ENCODE results near the gene CCDC182.

The CCDC182 gene

DNA sequence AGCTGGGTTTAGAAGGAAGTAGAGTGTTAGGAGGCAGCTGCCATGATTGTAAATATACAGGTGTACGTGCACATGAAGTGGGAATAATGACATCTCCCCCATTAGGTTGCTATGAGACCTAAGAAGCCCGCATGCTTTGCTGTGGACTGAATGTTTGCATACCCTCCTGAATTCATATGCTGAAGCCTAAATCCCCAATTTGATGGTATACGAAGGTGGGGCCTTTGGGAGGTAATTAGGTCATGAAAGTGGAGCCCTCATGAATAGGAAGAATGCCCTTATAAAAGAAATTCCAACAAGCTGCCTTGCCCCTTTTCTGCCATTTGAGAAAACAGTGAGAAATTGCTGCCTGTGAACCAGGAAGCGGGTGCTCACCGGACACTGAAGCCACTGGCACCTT lies 44.0 kb downstream of the CCDC182 start:
- DNase-seq (ENCODE audit: low read depth) = no peak
- no peak for TF ChIP-seq POLR2A (IDR thresholded peaks at IDR 0.05; ENCODE audit: extremely low read depth, insufficient read length)
- TF ChIP-seq MYC (IDR thresholded peaks at IDR 0.05; ENCODE audit: low read depth, low read length) = no peak
- TF ChIP-seq, protein P1, sequence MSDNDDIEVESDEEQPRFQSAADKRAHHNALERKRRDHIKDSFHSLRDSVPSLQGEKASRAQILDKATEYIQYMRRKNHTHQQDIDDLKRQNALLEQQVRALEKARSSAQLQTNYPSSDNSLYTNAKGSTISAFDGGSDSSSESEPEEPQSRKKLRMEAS (IDR thresholded peaks at IDR 0.05; ENCODE audit: low read depth, low read length) = no peak
- TF ChIP-seq, protein P2, sequence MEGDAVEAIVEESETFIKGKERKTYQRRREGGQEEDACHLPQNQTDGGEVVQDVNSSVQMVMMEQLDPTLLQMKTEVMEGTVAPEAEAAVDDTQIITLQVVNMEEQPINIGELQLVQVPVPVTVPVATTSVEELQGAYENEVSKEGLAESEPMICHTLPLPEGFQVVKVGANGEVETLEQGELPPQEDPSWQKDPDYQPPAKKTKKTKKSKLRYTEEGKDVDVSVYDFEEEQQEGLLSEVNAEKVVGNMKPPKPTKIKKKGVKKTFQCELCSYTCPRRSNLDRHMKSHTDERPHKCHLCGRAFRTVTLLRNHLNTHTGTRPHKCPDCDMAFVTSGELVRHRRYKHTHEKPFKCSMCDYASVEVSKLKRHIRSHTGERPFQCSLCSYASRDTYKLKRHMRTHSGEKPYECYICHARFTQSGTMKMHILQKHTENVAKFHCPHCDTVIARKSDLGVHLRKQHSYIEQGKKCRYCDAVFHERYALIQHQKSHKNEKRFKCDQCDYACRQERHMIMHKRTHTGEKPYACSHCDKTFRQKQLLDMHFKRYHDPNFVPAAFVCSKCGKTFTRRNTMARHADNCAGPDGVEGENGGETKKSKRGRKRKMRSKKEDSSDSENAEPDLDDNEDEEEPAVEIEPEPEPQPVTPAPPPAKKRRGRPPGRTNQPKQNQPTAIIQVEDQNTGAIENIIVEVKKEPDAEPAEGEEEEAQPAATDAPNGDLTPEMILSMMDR (IDR thresholded peaks at IDR 0.05; ENCODE audit: low read depth, low read length) = no peak
- no peak overlapping the region for H3K4me3 ChIP-seq (ENCODE audit: low read depth, low read length)

DNA sequence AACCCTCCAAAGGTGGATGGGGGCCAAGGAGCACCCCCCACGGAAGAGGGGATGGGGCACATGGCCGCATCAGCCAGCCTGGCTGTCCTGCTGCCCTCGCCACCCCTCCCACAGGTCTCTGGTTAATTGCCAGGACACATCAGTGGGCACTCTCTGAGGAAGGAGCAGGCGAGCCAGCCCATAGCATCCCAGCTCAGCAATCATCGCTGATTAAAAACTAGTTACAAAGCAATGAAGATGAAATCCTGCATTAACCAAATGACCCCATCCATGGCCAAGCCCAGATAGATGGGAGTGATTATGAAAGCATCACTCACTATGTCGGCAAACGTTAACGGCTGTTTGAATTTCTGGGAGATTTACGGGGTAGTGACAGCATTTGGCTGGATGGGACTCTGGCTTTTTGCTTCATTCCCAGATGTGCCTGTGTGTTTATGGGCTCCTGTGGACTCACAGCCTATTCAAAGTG lies 45.3 kb downstream of the CCDC182 start:
- no peak for DNase-seq (ENCODE audit: low read depth)
- TF ChIP-seq, protein P1 (IDR thresholded peaks at IDR 0.05; ENCODE audit: low read depth, low read length) = no peak
- TF ChIP-seq POLR2A (IDR thresholded peaks at IDR 0.05; ENCODE audit: extremely low read depth, insufficient read length) = no peak
- TF ChIP-seq MYC (IDR thresholded peaks at IDR 0.05; ENCODE audit: low read depth, low read length) = no peak
- TF ChIP-seq, protein P2 (IDR thresholded peaks at IDR 0.05; ENCODE audit: low read depth, low read length) = no peak
- H3K4me3 ChIP-seq (ENCODE audit: low read depth, low read length) = no peak overlapping the region

DNA sequence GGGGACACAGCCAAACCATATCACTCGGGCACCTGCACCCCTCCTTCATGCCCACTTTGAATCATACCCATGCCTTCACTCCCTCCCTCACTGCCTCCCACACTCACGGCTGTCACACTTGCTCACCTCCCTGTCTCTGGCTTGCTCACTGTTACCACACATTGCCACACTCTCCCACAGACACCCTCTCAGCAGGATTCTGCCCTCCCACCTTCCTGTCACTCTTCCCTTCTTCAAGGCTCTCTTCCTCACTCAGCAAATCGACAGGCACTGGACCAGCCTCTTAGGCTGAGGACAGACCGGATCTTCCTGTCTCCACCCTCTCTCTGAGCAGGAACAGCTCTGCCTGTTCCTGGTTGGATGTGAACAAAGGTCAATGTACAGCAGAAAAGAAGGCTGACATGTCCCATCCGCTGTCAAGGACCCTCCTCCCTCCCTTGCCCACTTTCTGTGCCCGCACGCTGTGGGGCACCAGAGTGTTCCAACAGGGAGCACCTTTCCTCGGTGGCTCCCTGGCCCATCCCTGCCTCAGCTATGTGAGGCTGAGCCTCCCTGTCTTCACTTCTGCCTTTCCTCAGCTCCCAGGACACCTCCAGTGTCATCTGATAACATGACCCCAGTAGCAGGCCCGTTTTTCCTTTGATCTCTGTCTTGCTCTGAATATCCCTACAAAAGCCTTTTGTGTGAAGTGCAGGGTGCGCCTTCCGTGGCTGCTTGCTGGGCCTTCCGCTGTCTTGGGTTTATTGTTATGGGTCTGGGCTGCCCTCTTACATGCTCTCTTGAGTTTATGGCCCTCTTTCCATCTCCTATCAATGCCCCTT lies 47.0 kb downstream of the CCDC182 start:
- peak; percentile 84 for DNase-seq (ENCODE audit: low read depth)
- TF ChIP-seq, protein P1 (IDR thresholded peaks at IDR 0.05; ENCODE audit: low read depth, low read length) = no peak
- TF ChIP-seq, protein P2 (IDR thresholded peaks at IDR 0.05; ENCODE audit: low read depth, low read length) = no peak
- TF ChIP-seq MYC (IDR thresholded peaks at IDR 0.05; ENCODE audit: low read depth, low read length) (no peak), POLR2A (IDR thresholded peaks at IDR 0.05; ENCODE audit: extremely low read depth, insufficient read length) (no peak)
- H3K4me3 ChIP-seq (ENCODE audit: low read depth, low read length) = no peak overlapping the region

DNA sequence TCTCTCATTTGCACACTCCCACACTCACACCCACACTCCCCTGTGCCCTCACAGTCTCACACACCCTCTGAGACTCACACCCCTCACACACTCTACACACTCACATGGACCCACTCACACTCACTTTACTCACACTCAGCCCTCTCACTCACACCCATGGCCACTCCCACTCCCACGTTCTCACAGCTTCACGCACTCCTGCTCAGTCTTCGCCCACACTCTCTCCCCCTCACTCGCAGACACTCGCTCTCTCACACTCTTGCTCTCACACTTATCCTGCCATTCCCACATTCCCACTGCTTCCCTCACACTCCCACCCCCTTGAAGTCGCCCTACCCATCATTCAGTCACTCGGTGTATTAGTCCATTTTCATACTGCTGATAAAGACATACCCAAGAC lies 47.9 kb downstream of the CCDC182 start:
- H3K4me3 ChIP-seq (ENCODE audit: low read depth, low read length) = no peak overlapping the region
- DNase-seq (ENCODE audit: low read depth) = no peak
- TF ChIP-seq, protein P1 (IDR thresholded peaks at IDR 0.05; ENCODE audit: low read depth, low read length) = no peak
- TF ChIP-seq POLR2A (IDR thresholded peaks at IDR 0.05; ENCODE audit: extremely low read depth, insufficient read length) (no peak), MYC (IDR thresholded peaks at IDR 0.05; ENCODE audit: low read depth, low read length) (no peak)
- TF ChIP-seq, protein P2 (IDR thresholded peaks at IDR 0.05; ENCODE audit: low read depth, low read length) = no peak

DNA sequence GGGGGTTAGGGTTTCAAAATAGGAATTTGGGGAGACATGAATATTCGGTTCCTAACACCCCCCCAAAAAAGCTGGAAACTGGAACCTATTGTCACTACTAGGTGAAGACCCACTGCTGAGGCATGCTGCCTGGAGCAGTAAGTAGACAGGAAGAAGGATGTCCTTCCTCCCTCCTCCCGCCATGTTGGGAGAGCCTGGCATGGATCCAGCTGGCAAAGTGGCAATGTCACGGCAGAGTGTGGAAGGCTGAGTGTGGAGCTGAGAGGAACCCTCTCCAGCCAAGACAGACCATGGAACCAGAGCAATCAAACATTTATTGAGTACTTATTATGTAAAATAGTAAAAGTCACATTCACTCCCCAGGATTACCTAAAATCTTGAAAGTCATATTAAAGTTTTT lies 49.0 kb downstream of the CCDC182 start:
- H3K4me3 ChIP-seq (ENCODE audit: low read depth, low read length) = no peak overlapping the region
- no peak for DNase-seq (ENCODE audit: low read depth)
- TF ChIP-seq, protein P1 (IDR thresholded peaks at IDR 0.05; ENCODE audit: low read depth, low read length) = no peak
